ENCODE measurements around the gene ZNF486.
"Not testable (repeated sequence)": the region's sequence is repeated elsewhere in the genome, so short reads cannot be mapped to it uniquely, and the experiment has no call there.

DNA sequence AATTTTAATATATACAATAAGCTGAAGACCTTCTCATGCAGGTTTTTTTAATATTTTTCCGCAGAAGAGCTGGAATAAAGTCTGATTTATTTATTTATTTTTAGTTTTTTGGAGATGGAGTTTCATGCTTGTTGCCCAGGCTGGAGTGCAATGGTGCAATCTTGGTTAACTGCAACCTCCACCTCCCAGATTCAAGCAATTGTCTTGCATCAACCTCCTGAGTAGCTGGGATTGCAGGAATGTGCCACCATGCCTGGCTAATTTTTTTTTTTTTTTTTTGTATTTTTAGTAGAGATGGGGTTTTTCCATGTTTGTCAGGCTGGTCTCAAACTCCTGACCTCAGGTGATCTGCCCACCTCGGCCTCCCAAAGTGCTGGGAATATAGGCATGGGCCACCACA, 34.1 kb upstream of the ZNF486 start:
- TF ChIP-seq, protein P1, sequence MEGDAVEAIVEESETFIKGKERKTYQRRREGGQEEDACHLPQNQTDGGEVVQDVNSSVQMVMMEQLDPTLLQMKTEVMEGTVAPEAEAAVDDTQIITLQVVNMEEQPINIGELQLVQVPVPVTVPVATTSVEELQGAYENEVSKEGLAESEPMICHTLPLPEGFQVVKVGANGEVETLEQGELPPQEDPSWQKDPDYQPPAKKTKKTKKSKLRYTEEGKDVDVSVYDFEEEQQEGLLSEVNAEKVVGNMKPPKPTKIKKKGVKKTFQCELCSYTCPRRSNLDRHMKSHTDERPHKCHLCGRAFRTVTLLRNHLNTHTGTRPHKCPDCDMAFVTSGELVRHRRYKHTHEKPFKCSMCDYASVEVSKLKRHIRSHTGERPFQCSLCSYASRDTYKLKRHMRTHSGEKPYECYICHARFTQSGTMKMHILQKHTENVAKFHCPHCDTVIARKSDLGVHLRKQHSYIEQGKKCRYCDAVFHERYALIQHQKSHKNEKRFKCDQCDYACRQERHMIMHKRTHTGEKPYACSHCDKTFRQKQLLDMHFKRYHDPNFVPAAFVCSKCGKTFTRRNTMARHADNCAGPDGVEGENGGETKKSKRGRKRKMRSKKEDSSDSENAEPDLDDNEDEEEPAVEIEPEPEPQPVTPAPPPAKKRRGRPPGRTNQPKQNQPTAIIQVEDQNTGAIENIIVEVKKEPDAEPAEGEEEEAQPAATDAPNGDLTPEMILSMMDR (conservative IDR thresholded peaks at IDR 0.05; ENCODE audit: low read depth in 2 of 2), result not testable (repeated sequence)
- not testable (repeated sequence) for TF ChIP-seq POLR2AphosphoS5 (IDR thresholded peaks at IDR 0.05; ENCODE audit: low read depth); REST (IDR thresholded peaks at IDR 0.05; ENCODE audit: unreplicated experiment); EZH2phosphoT487 (IDR thresholded peaks at IDR 0.05; ENCODE audit: unreplicated experiment); EZH2 (IDR thresholded peaks at IDR 0.05; ENCODE audit: low read depth, unreplicated experiment); STAT1 (IDR thresholded peaks at IDR 0.05; ENCODE audit: unreplicated experiment); CREB1 (CRISPR knock-in tag; IDR thresholded peaks at IDR 0.05; ENCODE audit: low read depth); ZNF114 (CRISPR knock-in tag; IDR thresholded peaks at IDR 0.05); JUNB (IDR thresholded peaks at IDR 0.05; ENCODE audit: unreplicated experiment)

Data from GM23338 (cell line).